Measurements from ENCODE around the gene CCDC30. TPM values are rescaled to one million over a fixed set of nuclear protein-coding genes. Genes with fewer than 3 reads are reported as not detected.
"Not testable (repeated sequence)": the region's sequence is repeated elsewhere in the genome, so short reads cannot be mapped to it uniquely, and the experiment has no call there.

The CCDC30 gene
- polyA plus RNA-seq, 2 donors, result 0.35 to 0.88 TPM

DNA sequence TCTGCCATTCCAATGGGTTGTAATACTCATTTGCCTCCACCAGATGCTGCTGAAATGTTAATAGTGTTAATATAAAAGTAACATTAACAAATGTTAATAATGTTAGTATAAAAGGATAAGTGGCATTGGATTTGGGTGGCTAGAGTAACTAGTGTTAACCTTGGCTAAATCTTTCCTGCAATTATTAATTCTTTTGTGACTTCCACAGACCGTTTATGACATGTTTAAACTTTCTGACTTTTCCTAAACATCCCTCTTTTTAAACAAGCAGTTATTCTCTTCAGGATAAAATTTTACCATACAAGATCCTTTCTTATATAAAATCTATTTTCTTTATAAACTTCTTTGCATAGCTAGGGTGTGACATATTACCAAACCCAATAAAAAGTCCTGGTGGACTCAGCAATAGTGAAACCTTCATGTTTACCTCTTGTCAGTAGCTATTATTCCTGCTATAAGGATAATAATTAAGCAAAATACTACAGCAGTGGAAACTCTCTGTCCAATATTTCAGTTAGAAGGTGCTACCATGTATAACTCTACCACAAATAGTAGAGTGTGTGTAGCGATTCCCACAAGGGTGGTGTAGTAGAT is 41.5 kb downstream of the CCDC30 start:
- Histone ChIP-seq H3K27ac (ENCODE audit: low read depth in 2 of 2, low read length in 1 of 2) (no peak overlapping the region), H3K27me3 (ENCODE audit: control insufficient read depth in 1 of 2, insufficient read depth in 2 of 2, low read length in 2 of 2) (no peaks in the 10 kb centered on the region), H3K4me1 (ENCODE audit: control insufficient read depth in 2 of 2, insufficient read depth in 2 of 2, low read length in 1 of 2) (no peaks in the 10 kb centered on the region), H3K4me3 (ENCODE audit: low read depth in 1 of 2, low read length in 2 of 2) (no peak overlapping the region), H3K9me3 (ENCODE audit: control insufficient read depth in 2 of 2, insufficient read depth in 1 of 2, low read depth in 1 of 2, low read length in 1 of 2) (peaks cover 0 to 3% of the 10 kb centered on the region in 2 donors), H3K36me3 (ENCODE audit: control insufficient read depth in 2 of 2, insufficient read depth in 2 of 2, low read length in 1 of 2) (no peaks in the 10 kb centered on the region)
- WGBS, 2 donors, result 93% methylated on average over 2 of the region's 2 CpGs

- no peaks in the 10 kb centered on the region for H3K36me3 ChIP-seq (ENCODE audit: control insufficient read depth in 2 of 2, insufficient read depth in 2 of 2, low read length in 1 of 2)
- peaks cover 2 to 7% of the 10 kb centered on the region in 2 donors for H3K9me3 ChIP-seq (ENCODE audit: control insufficient read depth in 2 of 2, insufficient read depth in 1 of 2, low read depth in 1 of 2, low read length in 1 of 2)
- H3K4me1 ChIP-seq (ENCODE audit: control insufficient read depth in 2 of 2, insufficient read depth in 2 of 2, low read length in 1 of 2), result no peaks in the 10 kb centered on the region
- no peak overlapping the region for H3K27ac ChIP-seq (ENCODE audit: low read depth in 2 of 2, low read length in 1 of 2)
- H3K4me3 ChIP-seq (ENCODE audit: low read depth in 1 of 2, low read length in 2 of 2), result no peak overlapping the region
- WGBS, 2 donors, result 88 to 89% methylated on average over 1 of the region's 1 CpG
- no peaks in the 10 kb centered on the region for H3K27me3 ChIP-seq (ENCODE audit: control insufficient read depth in 1 of 2, insufficient read depth in 2 of 2, low read length in 2 of 2)
Observed at GRCh38 chr1:42506576-42506975, 43.5 kb downstream of the CCDC30 start.

- H3K27me3 ChIP-seq (ENCODE audit: control insufficient read depth in 1 of 2, insufficient read depth in 2 of 2, low read length in 2 of 2); H3K36me3 ChIP-seq (ENCODE audit: control insufficient read depth in 2 of 2, insufficient read depth in 2 of 2, low read length in 1 of 2); H3K27ac ChIP-seq (ENCODE audit: low read depth in 2 of 2, low read length in 1 of 2); H3K9me3 ChIP-seq (ENCODE audit: control insufficient read depth in 2 of 2, insufficient read depth in 1 of 2, low read depth in 1 of 2, low read length in 1 of 2); H3K4me1 ChIP-seq (ENCODE audit: control insufficient read depth in 2 of 2, insufficient read depth in 2 of 2, low read length in 1 of 2); H3K4me3 ChIP-seq (ENCODE audit: low read depth in 1 of 2, low read length in 2 of 2): not testable (repeated sequence)
- 65 to 74% methylated on average over 6 of the region's 6 CpGs for WGBS, 2 donors
Observed at GRCh38 chr1:42511581-42512155, 48.6 kb downstream of the CCDC30 start.

DNA sequence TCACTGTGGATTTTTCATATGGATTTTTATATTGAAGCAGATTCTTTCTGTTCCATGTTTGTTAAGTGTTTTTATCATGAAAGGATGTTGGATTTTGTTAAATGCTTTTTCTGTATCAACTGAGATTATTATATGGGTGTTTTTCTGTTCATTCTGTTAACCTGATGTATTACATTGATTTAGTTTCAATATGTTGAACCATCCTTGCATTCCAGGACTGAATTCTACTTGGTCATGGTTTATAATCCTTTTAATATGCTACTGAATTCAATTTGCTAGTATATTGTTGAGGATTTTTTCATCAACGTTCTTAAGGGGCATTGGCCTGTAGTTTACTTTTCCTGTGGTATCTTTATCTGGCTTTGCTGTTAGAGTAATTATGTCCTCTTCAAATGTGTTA is 55.8 kb downstream of the CCDC30 start:
- Histone ChIP-seq H3K27me3 (ENCODE audit: control insufficient read depth in 1 of 2, insufficient read depth in 2 of 2, low read length in 2 of 2) (no peaks in the 10 kb centered on the region), H3K4me3 (ENCODE audit: low read depth in 1 of 2, low read length in 2 of 2) (no peak overlapping the region), H3K4me1 (ENCODE audit: control insufficient read depth in 2 of 2, insufficient read depth in 2 of 2, low read length in 1 of 2) (no peaks in the 10 kb centered on the region), H3K9me3 (ENCODE audit: control insufficient read depth in 2 of 2, insufficient read depth in 1 of 2, low read depth in 1 of 2, low read length in 1 of 2) (no peaks in the 10 kb centered on the region), H3K36me3 (ENCODE audit: control insufficient read depth in 2 of 2, insufficient read depth in 2 of 2, low read length in 1 of 2) (no peaks in the 10 kb centered on the region), H3K27ac (ENCODE audit: low read depth in 2 of 2, low read length in 1 of 2) (no peak overlapping the region)
- WGBS, 2 donors, result 54 to 70% methylated on average over 1 of the region's 1 CpG

DNA sequence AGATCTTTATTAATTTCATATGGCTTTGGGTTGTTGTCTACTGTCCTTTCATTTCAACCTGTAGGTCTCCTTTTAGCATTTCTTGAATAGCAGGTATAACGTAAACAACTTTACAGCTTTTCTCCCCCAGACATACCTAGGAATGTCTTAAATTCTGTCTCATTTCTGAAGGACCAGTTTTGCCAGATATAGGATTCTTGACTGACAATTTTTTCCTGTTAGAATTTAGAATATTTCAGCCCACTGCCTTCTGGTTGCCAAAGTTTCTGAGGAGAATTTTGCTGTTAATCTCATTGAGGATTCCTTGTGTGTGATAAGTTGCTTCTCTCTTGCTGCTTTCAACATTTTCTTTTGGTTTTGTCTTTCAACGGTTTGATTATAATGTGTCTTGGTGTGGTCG is 60.1 kb downstream of the CCDC30 start:
- Histone ChIP-seq H3K27me3 (ENCODE audit: control insufficient read depth in 1 of 2, insufficient read depth in 2 of 2, low read length in 2 of 2) (no peaks in the 10 kb centered on the region), H3K4me1 (ENCODE audit: control insufficient read depth in 2 of 2, insufficient read depth in 2 of 2, low read length in 1 of 2) (no peaks in the 10 kb centered on the region), H3K36me3 (ENCODE audit: control insufficient read depth in 2 of 2, insufficient read depth in 2 of 2, low read length in 1 of 2) (no peaks in the 10 kb centered on the region), H3K27ac (ENCODE audit: low read depth in 2 of 2, low read length in 1 of 2) (no peak overlapping the region), H3K9me3 (ENCODE audit: control insufficient read depth in 2 of 2, insufficient read depth in 1 of 2, low read depth in 1 of 2, low read length in 1 of 2) (no peaks in the 10 kb centered on the region), H3K4me3 (ENCODE audit: low read depth in 1 of 2, low read length in 2 of 2) (no peak overlapping the region)
- WGBS, 2 donors, result 93 to 96% methylated on average over 3 of the region's 3 CpGs

- Histone ChIP-seq H3K27ac (ENCODE audit: low read depth in 2 of 2, low read length in 1 of 2) (no peak overlapping the region), H3K36me3 (ENCODE audit: control insufficient read depth in 2 of 2, insufficient read depth in 2 of 2, low read length in 1 of 2) (no peaks in the 10 kb centered on the region), H3K9me3 (ENCODE audit: control insufficient read depth in 2 of 2, insufficient read depth in 1 of 2, low read depth in 1 of 2, low read length in 1 of 2) (no peaks in the 10 kb centered on the region), H3K27me3 (ENCODE audit: control insufficient read depth in 1 of 2, insufficient read depth in 2 of 2, low read length in 2 of 2) (no peaks in the 10 kb centered on the region), H3K4me3 (ENCODE audit: low read depth in 1 of 2, low read length in 2 of 2) (no peak overlapping the region), H3K4me1 (ENCODE audit: control insufficient read depth in 2 of 2, insufficient read depth in 2 of 2, low read length in 1 of 2) (no peaks in the 10 kb centered on the region)
- WGBS, 2 donors, result 82 to 87% methylated on average over 3 of the region's 3 CpGs
Observed at GRCh38 chr1:42524330-42524729, 61.2 kb downstream of the CCDC30 start.

DNA sequence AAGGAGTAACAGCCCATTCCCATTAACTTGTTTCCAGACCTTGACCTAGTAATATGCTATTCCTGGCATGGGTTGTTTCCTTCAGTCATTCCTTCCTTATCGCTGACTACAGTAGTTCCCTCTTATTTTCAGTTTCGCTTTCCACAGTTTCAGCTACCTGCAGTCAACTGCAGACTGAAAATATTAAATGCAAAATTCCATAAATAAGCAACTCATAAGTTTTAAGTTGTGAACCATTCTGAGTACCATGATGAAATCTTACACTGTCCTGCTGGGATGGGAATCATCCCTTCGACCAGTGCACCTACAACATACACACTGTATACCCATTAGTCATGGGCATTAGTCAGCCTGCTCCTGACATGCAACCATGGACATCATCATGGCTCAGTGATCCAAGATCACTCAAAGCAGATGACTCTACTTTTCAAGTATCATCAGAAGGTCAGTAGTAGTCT is 66.7 kb downstream of the CCDC30 start:
- Histone ChIP-seq H3K9me3 (ENCODE audit: control insufficient read depth in 2 of 2, insufficient read depth in 1 of 2, low read depth in 1 of 2, low read length in 1 of 2) (no peaks in the 10 kb centered on the region), H3K27ac (ENCODE audit: low read depth in 2 of 2, low read length in 1 of 2) (no peak overlapping the region), H3K27me3 (ENCODE audit: control insufficient read depth in 1 of 2, insufficient read depth in 2 of 2, low read length in 2 of 2) (no peaks in the 10 kb centered on the region), H3K36me3 (ENCODE audit: control insufficient read depth in 2 of 2, insufficient read depth in 2 of 2, low read length in 1 of 2) (no peaks in the 10 kb centered on the region), H3K4me1 (ENCODE audit: control insufficient read depth in 2 of 2, insufficient read depth in 2 of 2, low read length in 1 of 2) (no peaks in the 10 kb centered on the region), H3K4me3 (ENCODE audit: low read depth in 1 of 2, low read length in 2 of 2) (peak overlapping the region in 1 of 2 donors; percentile 22)
- WGBS, 2 donors, result 56 to 67% methylated on average over 3 of the region's 3 CpGs

DNA sequence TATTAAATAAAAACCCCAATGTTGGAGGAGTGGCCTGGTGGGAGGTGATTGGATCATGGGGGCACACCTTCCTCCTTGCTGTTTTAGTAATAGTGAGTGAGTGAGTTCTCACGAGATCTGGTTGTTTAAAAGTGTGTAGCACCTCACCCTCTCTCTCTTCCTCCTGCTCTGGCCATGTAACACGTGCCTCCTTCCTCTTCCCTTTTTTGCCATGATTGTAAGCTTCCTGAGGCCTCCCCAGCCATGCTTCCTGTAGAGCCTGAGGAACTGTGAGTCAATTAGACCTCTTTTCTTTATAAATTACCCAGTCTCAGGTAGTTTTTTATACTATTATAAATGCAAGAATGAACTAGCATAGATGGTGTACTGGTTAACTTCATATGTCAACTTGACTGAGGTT is 68.0 kb downstream of the CCDC30 start:
- no peaks in the 10 kb centered on the region for H3K9me3 ChIP-seq (ENCODE audit: control insufficient read depth in 2 of 2, insufficient read depth in 1 of 2, low read depth in 1 of 2, low read length in 1 of 2)
- H3K4me3 ChIP-seq (ENCODE audit: low read depth in 1 of 2, low read length in 2 of 2), result no peak overlapping the region
- 56 to 73% methylated on average over 2 of the region's 2 CpGs for WGBS, 2 donors
- H3K36me3 ChIP-seq (ENCODE audit: control insufficient read depth in 2 of 2, insufficient read depth in 2 of 2, low read length in 1 of 2), result no peaks in the 10 kb centered on the region
- no peaks in the 10 kb centered on the region for H3K4me1 ChIP-seq (ENCODE audit: control insufficient read depth in 2 of 2, insufficient read depth in 2 of 2, low read length in 1 of 2)
- H3K27me3 ChIP-seq (ENCODE audit: control insufficient read depth in 1 of 2, insufficient read depth in 2 of 2, low read length in 2 of 2), result no peaks in the 10 kb centered on the region
- no peak overlapping the region for H3K27ac ChIP-seq (ENCODE audit: low read depth in 2 of 2, low read length in 1 of 2)

DNA sequence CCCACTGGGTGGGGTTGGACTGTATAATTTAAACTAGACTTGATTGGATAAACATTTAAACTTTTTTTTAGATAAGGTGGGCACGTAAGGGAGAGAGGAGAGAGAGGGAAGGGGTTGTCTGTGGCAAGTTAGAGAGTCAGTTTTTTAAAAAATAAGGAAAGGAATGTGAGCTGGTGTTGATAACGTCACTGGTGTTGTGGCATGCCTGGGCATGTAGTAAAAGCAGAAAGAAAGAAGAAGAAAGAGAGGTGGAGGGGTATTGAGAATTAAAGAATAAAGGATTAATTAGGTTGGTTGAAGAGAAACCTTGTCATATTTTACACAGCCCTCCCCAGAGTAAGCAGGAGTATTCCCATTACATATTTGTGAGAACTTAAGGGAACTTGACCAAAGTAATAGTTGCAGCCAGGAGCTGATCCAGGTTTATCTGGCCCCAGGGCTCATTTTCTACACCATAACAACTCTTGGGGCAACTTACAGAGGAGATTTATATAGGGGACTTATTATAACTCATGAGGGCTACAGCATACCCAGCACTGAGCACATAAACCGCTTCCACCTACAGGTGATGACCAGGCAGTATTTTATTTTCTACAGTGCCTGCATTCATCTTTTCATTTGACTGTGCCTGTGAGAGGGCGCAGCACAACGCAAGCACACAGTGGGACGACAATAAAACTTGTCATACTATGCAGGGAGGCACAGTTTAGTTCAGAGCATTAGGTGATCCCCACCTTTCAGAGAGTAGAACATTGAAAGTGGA is 70.2 kb downstream of the CCDC30 start:
- Histone ChIP-seq H3K4me1 (ENCODE audit: control insufficient read depth in 2 of 2, insufficient read depth in 2 of 2, low read length in 1 of 2) (no peaks in the 10 kb centered on the region), H3K27ac (ENCODE audit: low read depth in 2 of 2, low read length in 1 of 2) (no peak overlapping the region), H3K36me3 (ENCODE audit: control insufficient read depth in 2 of 2, insufficient read depth in 2 of 2, low read length in 1 of 2) (no peaks in the 10 kb centered on the region), H3K4me3 (ENCODE audit: low read depth in 1 of 2, low read length in 2 of 2) (no peak overlapping the region), H3K9me3 (ENCODE audit: control insufficient read depth in 2 of 2, insufficient read depth in 1 of 2, low read depth in 1 of 2, low read length in 1 of 2) (no peaks in the 10 kb centered on the region), H3K27me3 (ENCODE audit: control insufficient read depth in 1 of 2, insufficient read depth in 2 of 2, low read length in 2 of 2) (no peaks in the 10 kb centered on the region)
- 71 to 83% methylated on average over 6 of the region's 6 CpGs for WGBS, 2 donors
